NB4 (cell line): ENCODE measurements around the gene PAQR7.

Source experiments
- DNase-seq: peaks from one replicate; pipeline ENCODE4 v3.0.0; 2010; ENCODE audit warnings: low read depth
- H3K4me3 ChIP-seq: one replicate; pipeline ENCODE4 v1.5.1; 2011; ENCODE audit warnings: mild to moderate bottlenecking, low read depth, low read length, moderate library complexity
- CTCF ChIP-seq: IDR thresholded peaks from one replicate; pipeline ENCODE4 v1.5.1; 2012; ENCODE audit warnings: low read depth, low read length
- MAX ChIP-seq: IDR thresholded peaks from 2 replicates; pipeline ENCODE4 v1.6.1; 2011; ENCODE audit warnings: low read depth, low read length
- MYC ChIP-seq: IDR thresholded peaks from 2 replicates; pipeline ENCODE4 v1.6.1; 2011; ENCODE audit warnings: low read depth, low read length
- POLR2A ChIP-seq: IDR thresholded peaks from 2 replicates; pipeline ENCODE4 v1.6.1; 2011; ENCODE audit warnings: mild to moderate bottlenecking; ENCODE audit not compliant: insufficient read length; ENCODE audit errors: extremely low read depth

The PAQR7 gene

GRCh38 chr1:25832336-25833037 lies 43.0 kb downstream of the PAQR7 start:
- TF ChIP-seq CTCF (no peak), MYC (no peak), POLR2A (no peak), MAX (no peak)
- H3K4me3 ChIP-seq: no peak overlapping the region
- no peak for DNase-seq

- H3K4me3 ChIP-seq: no peak overlapping the region
- no peak for TF ChIP-seq CTCF
- TF ChIP-seq MYC: no peak
- TF ChIP-seq MAX: no peak
- no peak for TF ChIP-seq POLR2A
- no peak for DNase-seq
These were observed 43.8 kb downstream of the PAQR7 start for GRCh38 chr1:25831569-25832196.

- TF ChIP-seq POLR2A: no peak
- TF ChIP-seq MYC: no peak
- no peak for TF ChIP-seq MAX
- TF ChIP-seq CTCF: no peak
- DNase-seq: no peak
- H3K4me3 ChIP-seq: no peak overlapping the region
These were observed 46.5 kb downstream of the PAQR7 start for GRCh38 chr1:25829046-25829445.

- DNase-seq: no peak
- no peak for TF ChIP-seq MAX
- no peak overlapping the region for H3K4me3 ChIP-seq
These were observed 47.0 kb downstream of the PAQR7 start for GRCh38 chr1:25828491-25828890.

- no peak for DNase-seq
- no peak for TF ChIP-seq MYC
- TF ChIP-seq MAX: no peak
- no peak for TF ChIP-seq CTCF
- TF ChIP-seq POLR2A: no peak
These were observed 48.9 kb downstream of the PAQR7 start for GRCh38 chr1:25826571-25826970.

GRCh38 chr1:25825605-25826004 lies 49.9 kb downstream of the PAQR7 start:
- TF ChIP-seq POLR2A (no peak), MAX (no peak), MYC (no peak), CTCF (no peak)
- H3K4me3 ChIP-seq: no peak overlapping the region
- DNase-seq: no peak

More at GRCh38 chr1:25826571-25826970, 48.9 kb downstream of the PAQR7 start:
- H3K4me3 ChIP-seq: no peak overlapping the region
